ENCODE measurements around the gene OR10A3. TPM values are rescaled to one million over a fixed set of nuclear protein-coding genes. Genes with fewer than 3 reads are reported as not detected.
"Not testable (repeated sequence)": the region's sequence is repeated elsewhere in the genome, so short reads cannot be mapped to it uniquely, and the experiment has no call there.

OR10A3 gene
- total RNA-seq (2014; rRNA removed; shearing (Covaris generic)), result not detected in 2 replicates
- polyA plus RNA-seq (2014; cell fraction: nucleus; rRNA removed), result not detected in 2 replicates

- DNase-seq (ENCODE audit: extremely low read depth, low read depth), result no peak
These were observed at the start of gene OR10A3 for GRCh38 chr11:7941608-7942007. Gene OR10A3 (minus strand): TSS chr11:7941708. CDS start chr11:7939520, 2,188 bp downstream.

GRCh38 chr11:7987560-7987883, 46.0 kb upstream of the OR10A3 start:
- DNase-seq (ENCODE audit: extremely low read depth, low read depth), result not testable (repeated sequence)

DNA sequence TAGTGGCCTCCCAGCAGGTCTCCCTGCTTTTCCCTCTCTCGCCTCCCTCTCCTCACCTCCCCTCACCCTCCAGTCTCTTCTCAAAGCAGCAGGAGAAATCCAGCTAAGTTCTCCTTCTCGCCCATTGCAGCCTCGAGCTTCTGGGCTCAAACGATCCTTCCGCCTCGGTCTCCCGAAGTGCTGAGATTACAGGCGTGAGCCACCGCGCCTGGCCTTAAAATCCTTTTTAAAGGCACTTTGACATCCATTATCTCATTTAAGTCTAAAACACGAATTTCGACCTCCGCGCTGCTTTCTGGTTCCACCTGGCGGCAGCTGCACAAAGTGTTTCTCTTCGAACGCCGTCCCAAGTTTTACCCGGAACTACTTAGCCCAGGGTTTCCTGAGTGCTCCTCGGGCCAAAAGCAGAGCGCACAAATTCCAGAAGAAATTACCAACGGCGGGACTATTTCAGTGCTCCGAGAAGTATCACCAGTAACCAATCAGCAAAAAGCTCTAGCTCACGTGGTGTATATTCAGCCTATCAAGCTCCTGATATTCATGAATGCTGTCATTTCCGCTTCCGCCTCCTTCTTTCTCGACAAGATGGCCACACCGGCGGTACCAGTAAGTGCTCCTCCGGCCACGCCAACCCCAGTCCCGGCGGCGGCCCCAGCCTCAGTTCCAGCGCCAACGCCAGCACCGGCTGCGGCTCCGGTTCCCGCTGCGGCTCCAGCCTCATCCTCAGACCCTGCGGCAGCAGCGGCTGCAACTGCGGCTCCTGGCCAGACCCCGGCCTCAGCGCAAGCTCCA, 45.5 kb upstream of the OR10A3 start, which contains the start of gene EIF3F:
Gene EIF3F, plus strand, starts transcription at position 570 of the 792 bp plus-strand sequence. Its CDS starts 16 bp downstream, at position 586.
- DNase-seq (ENCODE audit: extremely low read depth, low read depth), result peak; percentile 96

GRCh38 chr11:7983832-7984590, 42.5 kb upstream of the OR10A3 start:
- DNase-seq (ENCODE audit: extremely low read depth, low read depth), result no peak

DNA sequence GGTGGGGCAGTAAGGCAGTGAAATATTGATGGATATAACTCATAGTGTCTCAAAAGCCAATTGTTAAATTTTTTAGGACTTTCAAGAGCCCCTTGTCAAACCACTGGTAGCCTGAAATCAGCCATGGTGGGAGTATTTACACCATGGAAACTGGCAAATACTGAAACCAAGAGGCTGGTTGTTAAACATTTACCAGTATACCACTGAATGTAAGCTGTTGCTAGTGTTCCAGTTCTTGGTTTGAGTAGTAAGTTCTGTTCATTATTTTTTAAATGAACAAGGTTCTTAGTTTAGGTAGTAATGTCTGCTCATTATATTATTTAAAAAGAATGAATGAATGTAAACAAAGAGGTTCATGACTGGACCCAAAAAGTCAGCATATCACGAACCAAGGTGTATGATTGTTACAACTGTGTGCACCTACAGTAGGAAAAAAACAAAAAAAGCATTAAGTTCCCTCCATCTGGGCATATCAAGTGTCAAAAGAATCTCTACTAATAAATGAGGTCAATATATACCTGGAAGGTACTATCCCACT, 41.1 kb upstream of the OR10A3 start:
- no peak for DNase-seq (ENCODE audit: extremely low read depth, low read depth)

GRCh38 chr11:7981619-7982157, 40.2 kb upstream of the OR10A3 start:
- no peak for DNase-seq (ENCODE audit: extremely low read depth, low read depth)

GRCh38 chr11:7977232-7977917, 35.9 kb upstream of the OR10A3 start:
- peak; percentile 58 for DNase-seq (ENCODE audit: extremely low read depth, low read depth)

GRCh38 chr11:7974668-7975067, 33.2 kb upstream of the OR10A3 start:
- DNase-seq (ENCODE audit: extremely low read depth, low read depth), result no peak

DNA sequence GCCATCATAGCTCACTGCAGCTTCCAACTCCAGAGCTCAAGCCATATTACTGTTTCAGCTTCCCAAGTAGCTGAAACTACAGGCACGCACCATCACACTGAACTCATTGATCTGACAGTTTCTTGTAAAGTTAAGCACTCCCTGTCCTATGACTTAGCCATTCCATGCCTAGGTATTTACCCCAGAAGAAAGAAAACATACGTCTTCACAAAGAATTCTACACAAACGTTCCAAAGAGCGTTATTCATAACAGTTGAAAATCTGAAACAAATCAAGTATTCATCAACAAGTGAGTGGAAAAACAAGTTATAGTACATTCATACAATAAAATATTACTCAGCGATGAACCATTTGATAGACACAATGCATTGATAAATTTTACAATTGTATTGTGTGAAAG, 31.5 kb upstream of the OR10A3 start:
- no peak for DNase-seq (ENCODE audit: extremely low read depth, low read depth)

- DNase-seq (ENCODE audit: extremely low read depth, low read depth), result no peak
These were observed 30.3 kb upstream of the OR10A3 start for GRCh38 chr11:7971846-7972245.

- DNase-seq (ENCODE audit: extremely low read depth, low read depth), result no peak
These were observed 28.5 kb upstream of the OR10A3 start for GRCh38 chr11:7969756-7970646.

DNA sequence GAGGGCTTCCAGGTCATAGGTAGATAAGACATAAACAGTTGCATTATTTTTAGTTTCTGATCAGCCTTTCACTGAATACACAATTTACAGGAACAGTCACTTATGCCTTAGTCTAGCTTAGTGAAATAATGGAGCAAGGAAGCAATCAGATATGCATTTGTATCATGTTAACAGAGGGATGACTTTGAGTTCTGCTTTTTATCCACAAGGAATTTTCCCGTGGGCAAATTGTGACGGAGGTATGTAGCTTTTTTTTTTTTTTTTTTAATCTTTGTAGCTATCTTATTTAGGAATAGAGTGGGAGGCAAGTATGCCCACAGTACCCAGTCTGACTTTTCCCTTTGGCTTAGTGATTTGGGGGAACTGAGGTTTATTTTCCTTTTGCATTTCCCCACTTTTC, 27.2 kb upstream of the OR10A3 start:
- no peak for DNase-seq (ENCODE audit: extremely low read depth, low read depth)

DNA sequence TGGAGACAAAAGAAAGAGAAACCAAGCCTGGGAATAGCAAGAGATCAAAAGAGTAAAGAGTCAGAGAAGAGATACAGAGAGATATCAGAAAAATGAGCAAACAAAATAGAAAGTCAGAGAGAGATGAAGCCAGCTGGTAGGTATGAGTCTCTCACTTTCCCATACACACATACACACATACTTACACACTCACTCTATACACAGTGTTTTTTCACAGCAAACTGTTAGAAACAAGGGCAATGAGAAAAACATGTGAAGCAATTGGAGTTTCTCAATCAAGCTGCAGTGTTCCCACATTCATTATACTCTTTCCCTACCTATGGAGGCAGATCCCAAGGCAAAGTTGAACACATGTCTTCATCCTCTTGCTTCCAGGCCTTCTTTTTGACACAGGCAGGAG, 26.3 kb upstream of the OR10A3 start:
- DNase-seq (ENCODE audit: extremely low read depth, low read depth), result no peak

DNA sequence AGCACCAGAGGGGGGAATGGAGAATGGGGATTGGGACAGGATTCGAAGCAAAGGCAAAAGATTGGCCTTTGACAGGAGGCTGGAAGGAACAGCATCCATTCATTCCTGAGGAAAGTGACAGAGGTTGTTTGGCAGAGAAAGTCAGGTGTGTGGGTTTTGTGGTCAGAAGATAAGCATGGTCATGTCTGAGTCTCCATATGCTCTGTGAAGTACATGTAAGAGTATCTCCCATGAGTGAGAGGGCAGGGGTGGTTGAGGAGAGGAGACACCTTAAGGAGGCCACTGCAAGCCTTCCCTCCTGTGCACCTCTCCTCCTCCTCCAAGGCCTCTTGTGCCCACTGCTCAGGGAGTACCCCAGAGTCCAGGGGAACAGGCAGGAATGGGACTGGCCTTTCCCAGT, 25.6 kb upstream of the OR10A3 start:
- DNase-seq (ENCODE audit: extremely low read depth, low read depth), result no peak

DNA sequence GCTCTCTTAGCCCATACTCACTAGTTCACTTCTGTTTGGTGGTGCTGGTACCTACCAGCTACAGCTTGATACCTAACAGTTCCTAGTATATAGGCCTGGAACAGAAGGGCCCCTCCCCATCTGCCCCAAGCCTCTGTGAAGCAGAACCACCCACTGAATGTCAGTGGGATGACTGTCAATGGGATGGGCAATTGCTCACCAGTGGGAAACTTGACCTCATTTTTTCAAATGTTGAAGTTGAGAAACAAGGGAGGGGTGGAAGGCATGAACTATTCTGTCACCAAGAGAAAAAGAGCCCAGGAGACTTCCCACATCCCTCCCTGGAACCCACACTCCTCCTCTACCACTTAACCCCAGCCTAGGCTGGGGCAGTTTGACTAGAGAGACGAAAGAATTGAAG, 23.9 kb upstream of the OR10A3 start, which contains the start of gene NLRP10:
Gene NLRP10, minus strand, starts transcription at position 62 of the 400 bp plus-strand sequence. CDS start 1,952 bp downstream, outside the sequence.
- DNase-seq (ENCODE audit: extremely low read depth, low read depth), result no peak

DNA sequence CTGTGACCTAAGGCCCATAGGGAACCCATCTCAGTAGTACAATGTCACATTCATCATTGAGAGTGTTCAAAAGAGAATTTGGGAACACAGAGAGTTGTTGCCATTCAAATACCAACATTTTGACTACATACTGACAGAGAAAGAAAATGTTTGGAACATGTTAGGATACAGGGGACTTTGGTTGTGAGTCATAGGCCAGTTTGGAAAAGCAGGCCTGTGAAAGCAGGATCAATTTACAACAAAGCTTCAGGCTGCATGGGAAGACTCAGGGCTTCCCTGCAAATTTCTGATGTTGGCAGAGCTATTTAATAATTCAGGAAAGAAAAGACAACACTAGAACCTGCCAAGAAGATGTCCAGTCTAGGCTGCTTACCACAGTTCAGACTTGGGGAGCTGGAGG, 23.4 kb upstream of the OR10A3 start:
- DNase-seq (ENCODE audit: extremely low read depth, low read depth), result no peak

- DNase-seq (ENCODE audit: extremely low read depth, low read depth), result no peak
These were observed 22.8 kb upstream of the OR10A3 start for GRCh38 chr11:7964261-7964660.

GRCh38 chr11:7955191-7955590, 13.7 kb upstream of the OR10A3 start:
- DNase-seq (ENCODE audit: extremely low read depth, low read depth), result no peak

GRCh38 chr11:7949934-7950333, 8.4 kb upstream of the OR10A3 start:
- no peak for DNase-seq (ENCODE audit: extremely low read depth, low read depth)

- no peak for DNase-seq (ENCODE audit: extremely low read depth, low read depth)
These were observed 2.6 kb upstream of the OR10A3 start for GRCh38 chr11:7944123-7944522.

Measured in NCI-H460 (cell line).